Ishikawa (cell line): ENCODE data around the gene FOXF1.

Experiments
- CEBPB ChIP-seq: IDR thresholded peaks from 2 replicates; pipeline ENCODE4 v1.6.1; 2012
- CREB1 ChIP-seq: IDR thresholded peaks from 2 replicates; pipeline ENCODE4 v1.6.1; 2012; ENCODE audit warnings: low read depth
- EGR1 ChIP-seq: IDR thresholded peaks from 2 replicates; pipeline ENCODE4 v1.6.1; 2012
- EP300 ChIP-seq: IDR thresholded peaks from 2 replicates; pipeline ENCODE4 v1.6.1; 2012; ENCODE audit warnings: borderline replicate concordance
- FOXM1 ChIP-seq: IDR thresholded peaks from 2 replicates; pipeline ENCODE4 v1.6.1; 2012; ENCODE audit warnings: low read depth, borderline replicate concordance
- MAX ChIP-seq: IDR thresholded peaks from 2 replicates; pipeline ENCODE4 v1.6.1; 2012
- NFIC ChIP-seq: IDR thresholded peaks from 2 replicates; pipeline ENCODE4 v1.6.1; 2012
- RAD21 ChIP-seq: IDR thresholded peaks from 2 replicates; pipeline ENCODE4 v1.6.1; 2012; ENCODE audit warnings: low read depth
- TAF1 ChIP-seq: IDR thresholded peaks from 2 replicates; pipeline ENCODE4 v1.6.1; 2012; ENCODE audit warnings: low read depth, mild to moderate bottlenecking
- TCF12 ChIP-seq: IDR thresholded peaks from 2 replicates; pipeline ENCODE4 v1.6.1; 2012; ENCODE audit warnings: low read depth
- YY1 ChIP-seq: IDR thresholded peaks from 2 replicates; pipeline ENCODE4 v1.6.1; 2012; ENCODE audit warnings: low read depth
- ZBTB7A ChIP-seq: IDR thresholded peaks from 2 replicates; pipeline ENCODE4 v1.6.1; 2012; ENCODE audit warnings: low read depth
- TF ChIP-seq, protein P1 (sequence below): IDR thresholded peaks from 2 replicates; pipeline ENCODE4 v1.6.1; 2012
- TF ChIP-seq, protein P2 (sequence below): IDR thresholded peaks from 2 replicates; pipeline ENCODE4 v1.6.1; 2012; ENCODE audit warnings: low read depth, mild to moderate bottlenecking

GRCh38 chr16:86530251-86531190 is 20.2 kb downstream of the FOXF1 start:
- TF ChIP-seq MAX = no peak
- no peak for TF ChIP-seq YY1
- no peak for TF ChIP-seq TAF1
- TF ChIP-seq EP300 = no peak
- TF ChIP-seq NFIC = no peak
- TF ChIP-seq, protein P1, sequence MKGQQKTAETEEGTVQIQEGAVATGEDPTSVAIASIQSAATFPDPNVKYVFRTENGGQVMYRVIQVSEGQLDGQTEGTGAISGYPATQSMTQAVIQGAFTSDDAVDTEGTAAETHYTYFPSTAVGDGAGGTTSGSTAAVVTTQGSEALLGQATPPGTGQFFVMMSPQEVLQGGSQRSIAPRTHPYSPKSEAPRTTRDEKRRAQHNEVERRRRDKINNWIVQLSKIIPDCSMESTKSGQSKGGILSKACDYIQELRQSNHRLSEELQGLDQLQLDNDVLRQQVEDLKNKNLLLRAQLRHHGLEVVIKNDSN = no peak
- TF ChIP-seq, protein P2, sequence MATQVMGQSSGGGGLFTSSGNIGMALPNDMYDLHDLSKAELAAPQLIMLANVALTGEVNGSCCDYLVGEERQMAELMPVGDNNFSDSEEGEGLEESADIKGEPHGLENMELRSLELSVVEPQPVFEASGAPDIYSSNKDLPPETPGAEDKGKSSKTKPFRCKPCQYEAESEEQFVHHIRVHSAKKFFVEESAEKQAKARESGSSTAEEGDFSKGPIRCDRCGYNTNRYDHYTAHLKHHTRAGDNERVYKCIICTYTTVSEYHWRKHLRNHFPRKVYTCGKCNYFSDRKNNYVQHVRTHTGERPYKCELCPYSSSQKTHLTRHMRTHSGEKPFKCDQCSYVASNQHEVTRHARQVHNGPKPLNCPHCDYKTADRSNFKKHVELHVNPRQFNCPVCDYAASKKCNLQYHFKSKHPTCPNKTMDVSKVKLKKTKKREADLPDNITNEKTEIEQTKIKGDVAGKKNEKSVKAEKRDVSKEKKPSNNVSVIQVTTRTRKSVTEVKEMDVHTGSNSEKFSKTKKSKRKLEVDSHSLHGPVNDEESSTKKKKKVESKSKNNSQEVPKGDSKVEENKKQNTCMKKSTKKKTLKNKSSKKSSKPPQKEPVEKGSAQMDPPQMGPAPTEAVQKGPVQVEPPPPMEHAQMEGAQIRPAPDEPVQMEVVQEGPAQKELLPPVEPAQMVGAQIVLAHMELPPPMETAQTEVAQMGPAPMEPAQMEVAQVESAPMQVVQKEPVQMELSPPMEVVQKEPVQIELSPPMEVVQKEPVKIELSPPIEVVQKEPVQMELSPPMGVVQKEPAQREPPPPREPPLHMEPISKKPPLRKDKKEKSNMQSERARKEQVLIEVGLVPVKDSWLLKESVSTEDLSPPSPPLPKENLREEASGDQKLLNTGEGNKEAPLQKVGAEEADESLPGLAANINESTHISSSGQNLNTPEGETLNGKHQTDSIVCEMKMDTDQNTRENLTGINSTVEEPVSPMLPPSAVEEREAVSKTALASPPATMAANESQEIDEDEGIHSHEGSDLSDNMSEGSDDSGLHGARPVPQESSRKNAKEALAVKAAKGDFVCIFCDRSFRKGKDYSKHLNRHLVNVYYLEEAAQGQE = no peak
- TF ChIP-seq CREB1 = no peak
- TF ChIP-seq CEBPB = no peak
- TF ChIP-seq RAD21 = no peak
- TF ChIP-seq EGR1 = no peak
- no peak for TF ChIP-seq FOXM1
- TF ChIP-seq TCF12 = no peak
- TF ChIP-seq ZBTB7A = no peak
